ENCODE data around the gene JMJD7. TPM values are rescaled to one million over a fixed set of nuclear protein-coding genes. Genes with fewer than 3 reads are reported as not detected.

Gene JMJD7
- total RNA-seq, 1 experiment from 2014 or later: 13.5 TPM

DNA sequence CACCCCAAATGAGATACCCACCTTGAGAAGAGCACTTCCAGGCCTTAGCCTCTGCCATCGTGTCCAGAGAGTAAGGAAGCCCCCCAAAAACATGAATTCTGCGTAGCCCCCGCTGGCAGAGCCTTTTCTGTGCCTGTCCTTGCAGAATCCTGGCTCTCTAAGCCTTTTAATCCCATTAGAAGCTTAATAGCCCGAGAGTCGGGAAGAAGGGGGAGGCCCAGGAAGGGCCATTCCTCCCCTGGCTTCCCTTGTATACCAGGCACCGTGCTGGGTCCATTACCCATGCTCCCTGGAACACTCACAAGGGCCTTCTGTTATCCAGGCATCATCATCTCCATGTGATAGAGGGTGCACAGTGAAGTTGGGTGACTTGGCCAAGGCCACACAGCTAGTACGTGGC lies 58.8 kb downstream of the JMJD7 start (continued):
- TF ChIP-seq ZNF274 (IDR thresholded peaks at IDR 0.05; ENCODE audit: low read depth, low read length) (no peak), ZFX (IDR thresholded peaks at IDR 0.05) (no peak)
- TF ChIP-seq, protein P1, sequence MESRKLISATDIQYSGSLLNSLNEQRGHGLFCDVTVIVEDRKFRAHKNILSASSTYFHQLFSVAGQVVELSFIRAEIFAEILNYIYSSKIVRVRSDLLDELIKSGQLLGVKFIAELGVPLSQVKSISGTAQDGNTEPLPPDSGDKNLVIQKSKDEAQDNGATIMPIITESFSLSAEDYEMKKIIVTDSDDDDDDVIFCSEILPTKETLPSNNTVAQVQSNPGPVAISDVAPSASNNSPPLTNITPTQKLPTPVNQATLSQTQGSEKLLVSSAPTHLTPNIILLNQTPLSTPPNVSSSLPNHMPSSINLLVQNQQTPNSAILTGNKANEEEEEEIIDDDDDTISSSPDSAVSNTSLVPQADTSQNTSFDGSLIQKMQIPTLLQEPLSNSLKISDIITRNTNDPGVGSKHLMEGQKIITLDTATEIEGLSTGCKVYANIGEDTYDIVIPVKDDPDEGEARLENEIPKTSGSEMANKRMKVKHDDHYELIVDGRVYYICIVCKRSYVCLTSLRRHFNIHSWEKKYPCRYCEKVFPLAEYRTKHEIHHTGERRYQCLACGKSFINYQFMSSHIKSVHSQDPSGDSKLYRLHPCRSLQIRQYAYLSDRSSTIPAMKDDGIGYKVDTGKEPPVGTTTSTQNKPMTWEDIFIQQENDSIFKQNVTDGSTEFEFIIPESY (IDR thresholded peaks at IDR 0.05; ENCODE audit: extremely low read depth, insufficient replicate concordance, low read length): no peak
- TF ChIP-seq, protein P2, sequence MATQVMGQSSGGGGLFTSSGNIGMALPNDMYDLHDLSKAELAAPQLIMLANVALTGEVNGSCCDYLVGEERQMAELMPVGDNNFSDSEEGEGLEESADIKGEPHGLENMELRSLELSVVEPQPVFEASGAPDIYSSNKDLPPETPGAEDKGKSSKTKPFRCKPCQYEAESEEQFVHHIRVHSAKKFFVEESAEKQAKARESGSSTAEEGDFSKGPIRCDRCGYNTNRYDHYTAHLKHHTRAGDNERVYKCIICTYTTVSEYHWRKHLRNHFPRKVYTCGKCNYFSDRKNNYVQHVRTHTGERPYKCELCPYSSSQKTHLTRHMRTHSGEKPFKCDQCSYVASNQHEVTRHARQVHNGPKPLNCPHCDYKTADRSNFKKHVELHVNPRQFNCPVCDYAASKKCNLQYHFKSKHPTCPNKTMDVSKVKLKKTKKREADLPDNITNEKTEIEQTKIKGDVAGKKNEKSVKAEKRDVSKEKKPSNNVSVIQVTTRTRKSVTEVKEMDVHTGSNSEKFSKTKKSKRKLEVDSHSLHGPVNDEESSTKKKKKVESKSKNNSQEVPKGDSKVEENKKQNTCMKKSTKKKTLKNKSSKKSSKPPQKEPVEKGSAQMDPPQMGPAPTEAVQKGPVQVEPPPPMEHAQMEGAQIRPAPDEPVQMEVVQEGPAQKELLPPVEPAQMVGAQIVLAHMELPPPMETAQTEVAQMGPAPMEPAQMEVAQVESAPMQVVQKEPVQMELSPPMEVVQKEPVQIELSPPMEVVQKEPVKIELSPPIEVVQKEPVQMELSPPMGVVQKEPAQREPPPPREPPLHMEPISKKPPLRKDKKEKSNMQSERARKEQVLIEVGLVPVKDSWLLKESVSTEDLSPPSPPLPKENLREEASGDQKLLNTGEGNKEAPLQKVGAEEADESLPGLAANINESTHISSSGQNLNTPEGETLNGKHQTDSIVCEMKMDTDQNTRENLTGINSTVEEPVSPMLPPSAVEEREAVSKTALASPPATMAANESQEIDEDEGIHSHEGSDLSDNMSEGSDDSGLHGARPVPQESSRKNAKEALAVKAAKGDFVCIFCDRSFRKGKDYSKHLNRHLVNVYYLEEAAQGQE (IDR thresholded peaks at IDR 0.05; ENCODE audit: low read depth): no peak

DNA sequence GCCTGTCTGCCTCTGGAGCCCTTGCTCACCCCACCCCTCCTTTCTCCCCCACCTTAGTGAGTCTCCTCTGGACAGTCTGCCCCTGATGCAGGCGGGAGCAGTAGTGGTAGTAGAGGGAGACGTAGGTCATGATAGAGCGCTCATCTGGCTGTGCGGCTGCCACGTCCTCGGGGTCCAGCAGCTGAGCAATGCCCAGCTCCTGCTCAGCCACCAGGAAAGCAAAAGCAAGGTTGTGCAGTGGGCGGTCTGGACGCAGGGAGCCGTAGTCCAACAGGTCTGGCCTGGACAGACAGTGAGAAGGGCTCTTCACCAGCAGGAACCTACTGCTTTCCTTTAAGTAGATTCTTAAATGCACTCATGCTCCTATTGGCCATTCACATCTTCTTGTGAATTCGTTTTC lies 59.3 kb downstream of the JMJD7 start:
- no peaks in the 10 kb centered on the region for H3K79me2 ChIP-seq (ENCODE audit: insufficient read depth, low read length)
- H3K27ac ChIP-seq (ENCODE audit: low read depth, low read length): no peak overlapping the region
- RAD21 ChIA-PET (ENCODE audit: low non-redundant PET in 1 of 2, low total read pairs in 2 of 2, uncharacterized antibody in 2 of 2, unreplicated experiment in 2 of 2): no interaction called here
- H3K9ac ChIP-seq (ENCODE audit: low read length): no peak overlapping the region
- H3K9me2 ChIP-seq (ENCODE audit: insufficient read depth): no peaks in the 10 kb centered on the region
- no peaks in the 10 kb centered on the region for H3K9me3 ChIP-seq (ENCODE audit: control insufficient read depth in 1 of 2, insufficient read depth in 1 of 2, low read depth in 1 of 2, low read length in 2 of 2)
- H3K4me2 ChIP-seq (ENCODE audit: low read length): no peak overlapping the region
- POLR2A ChIA-PET: no interaction called here
- no peaks in the 10 kb centered on the region for H3K4me1 ChIP-seq (ENCODE audit: control insufficient read depth in 1 of 2, insufficient read depth in 2 of 2, low read length in 2 of 2)
- H3K4me3 ChIP-seq (replicated peaks in 1 of 2; ENCODE audit: low read depth in 1 of 2, low read length in 2 of 2): no peak overlapping the region
- intact Hi-C loops (cut with micrococcal nuclease): no loop called here
- no TSS peak for BruUV-seq (replicated peaks)
- H2AFZ ChIP-seq (ENCODE audit: low read depth, low read length, poor library complexity, severe bottlenecking): no peak overlapping the region
- H3K36me3 ChIP-seq (ENCODE audit: control insufficient read depth in 1 of 2, insufficient read depth in 2 of 2, low read length in 2 of 2): no peaks in the 10 kb centered on the region
- ATAC-seq: no peak
- no peak for DNase-seq (ENCODE audit: low read depth, low spot score)
- H4K20me1 ChIP-seq (ENCODE audit: insufficient read depth): no peaks in the 10 kb centered on the region
- H3K27me3 ChIP-seq (ENCODE audit: insufficient read depth, low read length): no peaks in the 10 kb centered on the region
- CTCF ChIA-PET: no interaction called here
- TF ChIP-seq, protein P1 (IDR thresholded peaks at IDR 0.05; ENCODE audit: extremely low read depth, insufficient replicate concordance, low read length): no peak
- TF ChIP-seq JUND (IDR thresholded peaks at IDR 0.05) (no peak), EZH2 (IDR thresholded peaks at IDR 0.05) (no peak), YY1 (IDR thresholded peaks at IDR 0.05; ENCODE audit: extremely low read depth, insufficient replicate concordance, low read depth, low read length) (no peak), POLR2AphosphoS5 (IDR thresholded peaks at IDR 0.05; ENCODE audit: low read depth, low read length) (no peak), SRF (IDR thresholded peaks at IDR 0.05; ENCODE audit: low read depth) (no peak), EZH2phosphoT487 (IDR thresholded peaks at IDR 0.05; ENCODE audit: borderline replicate concordance) (no peak), ZNF274 (IDR thresholded peaks at IDR 0.05; ENCODE audit: low read depth, low read length) (no peak), SP1 (IDR thresholded peaks at IDR 0.05; ENCODE audit: low read depth) (no peak)
- TF ChIP-seq, protein P3, sequence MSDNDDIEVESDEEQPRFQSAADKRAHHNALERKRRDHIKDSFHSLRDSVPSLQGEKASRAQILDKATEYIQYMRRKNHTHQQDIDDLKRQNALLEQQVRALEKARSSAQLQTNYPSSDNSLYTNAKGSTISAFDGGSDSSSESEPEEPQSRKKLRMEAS (IDR thresholded peaks at IDR 0.05): no peak
- TF ChIP-seq, protein P4, sequence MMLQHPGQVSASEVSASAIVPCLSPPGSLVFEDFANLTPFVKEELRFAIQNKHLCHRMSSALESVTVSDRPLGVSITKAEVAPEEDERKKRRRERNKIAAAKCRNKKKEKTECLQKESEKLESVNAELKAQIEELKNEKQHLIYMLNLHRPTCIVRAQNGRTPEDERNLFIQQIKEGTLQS (IDR thresholded peaks at IDR 0.05): no peak

Measured in HCT116 (cell line).